Left lung (tissue), 10 donors: ENCODE measurements around the gene SYNGR1. TPM values are rescaled to one million over a fixed set of nuclear protein-coding genes. Genes with fewer than 3 reads are reported as not detected.
A peak's percentile ranks its signal among the peaks of the same experiment; 100 is the strongest.

Experiments
- ATAC-seq: fragments of 200-7000 bp; cut with Tn5 transposase; one replicate; pipeline ENCODE4 v1.9.1; 2020; ENCODE audit warnings: moderate library complexity
- DNase-seq, 4 donors: peaks; one replicate each; pipeline ENCODE4 v3.0.0-alpha.2; 2013 to 2020
- H3K27ac ChIP-seq, 2 donors: fragments of 200-600 bp; sonication (generic) in 1 of 2; one replicate each; pipeline versions ENCODE4 v1.5.0 to v1.8.0; 2020 to 2021
- H3K27me3 ChIP-seq, 2 donors: fragments of 200-600 bp; sonication (generic) in 1 of 2; one replicate each; pipeline versions ENCODE4 v1.5.0 to v1.8.0; 2020 to 2021
- H3K36me3 ChIP-seq, 2 donors: fragments of 200-600 bp; sonication (generic) in 1 of 2; one replicate each; pipeline versions ENCODE4 v1.5.0 to v1.8.0; 2020 to 2021
- H3K4me1 ChIP-seq, 2 donors: fragments of 200-600 bp; one replicate each; pipeline ENCODE4 v1.8.0; 2021
- H3K4me3 ChIP-seq, 2 donors: fragments of 200-600 bp; sonication (generic) in 1 of 2; one replicate each; pipeline versions ENCODE4 v1.5.0 to v1.8.0; 2020 to 2021; ENCODE audit warnings: mild to moderate bottlenecking in 1 of 2
- H3K9me3 ChIP-seq, 2 donors: fragments of 200-600 bp; sonication (generic) in 1 of 2; one replicate each; pipeline versions ENCODE4 v1.5.0 to v1.8.0; 2020 to 2021
- CTCF ChIP-seq, 2 donors: fragments of 200-600 bp; sonication (generic) in 1 of 2; IDR thresholded peaks; one replicate each; pipeline versions ENCODE4 v1.5.0 to v1.8.0; 2021; ENCODE audit warnings: antibody characterized with exemption in 2 of 2
- intact Hi-C, 2 donors: fragments of 100-400 bp; cut with DNase I; formaldehyde crosslinking; loops; one replicate each; pipeline versions ENCODE4 v1.11.2 to v1.14.2; 2022
- polyA plus RNA-seq, 6 donors: library from polyadenylated mRNA; unstranded; fragments of 120-200 nt; gene quantifications; one replicate each; pipeline ENCODE4 v1.2.1, GENCODE V29; 2013; ENCODE audit not compliant: insufficient read length in 6 of 6
- total RNA-seq, 2 donors: library from RNA; stranded (reverse); fragmentation: NEBNext Ultra II Directional; extraction: Animal tissue kit (Norgen Biotek cat#: 25700); gene quantifications; one replicate each; pipeline ENCODE4 v1.2.1, GENCODE V29; 2021
- donor health status: DM: no; HTN: yes; CAD: no.
- donor health status: DM: no; HTN: no; CAD: no.

The SYNGR1 gene
- total and polyA plus RNA-seq, 8 donors = 5.5 to 32.0 (median 26.5) TPM

- Histone ChIP-seq H3K27me3 (no peaks in the 10 kb centered on the region), H3K36me3 (no peaks in the 10 kb centered on the region), H3K4me1 (no peaks in the 10 kb centered on the region), H3K9me3 (no peaks in the 10 kb centered on the region), H3K27ac (no peak overlapping the region), H3K4me3 (no peak overlapping the region)
- no peak for DNase-seq
- intact Hi-C loops = no loop called here
- no peak for TF ChIP-seq CTCF (IDR thresholded peaks at IDR 0.05)
- no peak for ATAC-seq
These were observed 11.7 kb downstream of the SYNGR1 start for GRCh38 chr22:39361496-39361895.

GRCh38 chr22:39362271-39362670 lies 12.5 kb downstream of the SYNGR1 start:
- no peak for ATAC-seq
- no peak for TF ChIP-seq CTCF (IDR thresholded peaks at IDR 0.05)
- Histone ChIP-seq H3K4me1 (peaks cover 0 to 2% of the 10 kb centered on the region in 2 donors), H3K27me3 (no peaks in the 10 kb centered on the region), H3K36me3 (no peaks in the 10 kb centered on the region), H3K27ac (no peak overlapping the region), H3K4me3 (no peak overlapping the region), H3K9me3 (no peaks in the 10 kb centered on the region)
- DNase-seq = no peak
- intact Hi-C loops = no loop called here

- intact Hi-C loops = no loop called here
- Histone ChIP-seq H3K36me3 (no peaks in the 10 kb centered on the region), H3K4me1 (peaks cover 0 to 3% of the 10 kb centered on the region in 2 donors), H3K27me3 (no peaks in the 10 kb centered on the region), H3K27ac (no peak overlapping the region), H3K9me3 (no peaks in the 10 kb centered on the region), H3K4me3 (no peak overlapping the region)
- DNase-seq = no peak
- no peak for ATAC-seq
- no peak for TF ChIP-seq CTCF (IDR thresholded peaks at IDR 0.05)
These were observed 13.1 kb downstream of the SYNGR1 start for GRCh38 chr22:39362932-39363331.

- intact Hi-C loops = no loop called here
- ATAC-seq = no peak
- DNase-seq = peak in 1 of 4 donors; percentile 33
- no peaks in the 10 kb centered on the region for H3K27me3 ChIP-seq
- no peak overlapping the region for H3K27ac ChIP-seq
- H3K4me1 ChIP-seq = peaks cover 0 to 3% of the 10 kb centered on the region in 2 donors
- no peak overlapping the region for H3K4me3 ChIP-seq
- H3K36me3 ChIP-seq = no peaks in the 10 kb centered on the region
- no peaks in the 10 kb centered on the region for H3K9me3 ChIP-seq
- no peak for TF ChIP-seq CTCF (IDR thresholded peaks at IDR 0.05)
These were observed 14.1 kb downstream of the SYNGR1 start for GRCh38 chr22:39363751-39364515.

GRCh38 chr22:39364714-39365491 lies 15.1 kb downstream of the SYNGR1 start:
- DNase-seq = no peak
- Histone ChIP-seq H3K4me1 (peaks cover 0 to 3% of the 10 kb centered on the region in 2 donors), H3K36me3 (no peaks in the 10 kb centered on the region), H3K27ac (no peak overlapping the region), H3K4me3 (no peak overlapping the region), H3K9me3 (no peaks in the 10 kb centered on the region), H3K27me3 (no peaks in the 10 kb centered on the region)
- intact Hi-C loops = no loop called here
- no peak for ATAC-seq
- TF ChIP-seq CTCF (IDR thresholded peaks at IDR 0.05) = no peak
